Panc1 (cell line): ENCODE measurements around the gene MLLT10. TPM values are rescaled to one million over a fixed set of nuclear protein-coding genes. Genes with fewer than 3 reads are reported as not detected.

ENCODE experiments used
- ATAC-seq: fragments of 200-7000 bp; cut with Tn5 transposase; 2 replicates; pipeline ENCODE4 v1.9.1; 2020; ENCODE audit warnings: mild to moderate bottlenecking, moderate library complexity
- BruUV-seq: library from RNA; stranded (reverse); fragments of 400-500 nt; replicated peaks from 2 replicates; lab custom pipeline; 2021; lab: Mats Ljungman, UMichigan
- CTCF ChIA-PET: fragments of 300-600 bp; sonication (Branson Sonifier 250); formaldehyde crosslinking; loops from one replicate; lab custom pipeline; 2022; ENCODE audit warnings: antibody characterized with exemption; lab: Charles Lee
- POLR2A ChIA-PET: fragments of 300-600 bp; sonication (Branson Sonifier 250); formaldehyde crosslinking; loops from one replicate; lab custom pipeline; 2022; ENCODE audit warnings: antibody characterized with exemption; lab: Charles Lee
- DNase-seq: peaks from one replicate; pipeline ENCODE4 v3.0.0-alpha.2; 2010; ENCODE audit warnings: low read depth, low spot score
- H3K27ac ChIP-seq: 2 replicates; pipeline ENCODE4 v1.5.1; 2011; ENCODE audit warnings: mild to moderate bottlenecking, low read length, inconsistent platforms
- H3K27me3 ChIP-seq: fragments of 200-500 bp; sonication (Bioruptor generic); 2 replicates; pipeline ENCODE4 v1.6.0; 2014; ENCODE audit warnings: low read length, inconsistent platforms; ENCODE audit not compliant: control insufficient read depth, insufficient read depth
- H3K36me3 ChIP-seq: fragments of 200-500 bp; sonication (Bioruptor generic); 2 replicates; pipeline ENCODE4 v1.5.1; 2014; ENCODE audit warnings: inconsistent platforms, mild to moderate bottlenecking, low read length, moderate library complexity; ENCODE audit not compliant: control insufficient read depth, insufficient read depth
- H3K4me1 ChIP-seq: 2 replicates; pipeline ENCODE4 v1.5.1; 2011; ENCODE audit warnings: inconsistent platforms, mild to moderate bottlenecking, low read length, moderate library complexity; ENCODE audit not compliant: control insufficient read depth, insufficient read depth
- H3K4me3 ChIP-seq, 2 experiments: 2 replicates each; pipeline ENCODE4 v1.5.1; 2011 to 2012; ENCODE audit warnings: low read depth in 2 of 2, low read length in 2 of 2, mild to moderate bottlenecking in 2 of 2, inconsistent platforms in 1 of 2, moderate library complexity in 1 of 2
- H3K9me3 ChIP-seq: fragments of 200-500 bp; sonication (Bioruptor generic); 2 replicates; pipeline ENCODE4 v1.5.1; 2014; ENCODE audit warnings: low read depth, mild to moderate bottlenecking, inconsistent platforms, low read length, moderate library complexity; ENCODE audit not compliant: control insufficient read depth, insufficient read depth
- POLR2AphosphoS5 ChIP-seq: IDR thresholded peaks from 2 replicates; pipeline ENCODE4 v1.6.1; 2012; ENCODE audit warnings: mild to moderate bottlenecking, low read depth, low read length, moderate library complexity
- SIN3A ChIP-seq: IDR thresholded peaks from 2 replicates; pipeline ENCODE4 v1.6.1; 2012; ENCODE audit warnings: low read depth, mild to moderate bottlenecking, low read length, moderate library complexity, borderline replicate concordance; ENCODE audit not compliant: insufficient read depth
- TCF7L2 ChIP-seq: IDR thresholded peaks from 2 replicates; pipeline ENCODE4 v1.6.1; 2011; ENCODE audit warnings: mild to moderate bottlenecking, low read depth, low read length, inconsistent platforms
- in situ Hi-C: cut with HindIII; loops from 2 replicates; pipeline ENCODE4 v1.10.0; 2016; ENCODE audit warnings: low sequenced_read_pairs, low pct_unique_long_range_greater_than_20kb
- intact Hi-C: fragments of 100-400 bp; cut with micrococcal nuclease; formaldehyde crosslinking; loops from one replicate; pipeline ENCODE4 v1.10.0; 2022; ENCODE audit not compliant: unreplicated experiment
- total RNA-seq: library from RNA; stranded (reverse); gene quantifications from one replicate; pipeline ENCODE4 v1.2.1, GENCODE V29; 2021; ENCODE audit not compliant: unreplicated experiment
- TF ChIP-seq, protein P1 (sequence below): fragments of 450-650 bp; IDR thresholded peaks from 2 replicates; pipeline ENCODE4 v1.5.1; 2017; ENCODE audit warnings: mild to moderate bottlenecking
- TF ChIP-seq, protein P2 (sequence below), 2 experiments: IDR thresholded peaks; 2 replicates each; pipeline ENCODE4 v1.6.1; 2011 to 2012; ENCODE audit warnings: low read depth in 2 of 2, control low read depth in 1 of 2, low read length in 1 of 2, mild to moderate bottlenecking in 1 of 2, moderate library complexity in 1 of 2; ENCODE audit not compliant: insufficient read depth in 1 of 2

MLLT10 gene
- total RNA-seq, 1 experiment from 2014 or later, result 33.4 TPM

DNA sequence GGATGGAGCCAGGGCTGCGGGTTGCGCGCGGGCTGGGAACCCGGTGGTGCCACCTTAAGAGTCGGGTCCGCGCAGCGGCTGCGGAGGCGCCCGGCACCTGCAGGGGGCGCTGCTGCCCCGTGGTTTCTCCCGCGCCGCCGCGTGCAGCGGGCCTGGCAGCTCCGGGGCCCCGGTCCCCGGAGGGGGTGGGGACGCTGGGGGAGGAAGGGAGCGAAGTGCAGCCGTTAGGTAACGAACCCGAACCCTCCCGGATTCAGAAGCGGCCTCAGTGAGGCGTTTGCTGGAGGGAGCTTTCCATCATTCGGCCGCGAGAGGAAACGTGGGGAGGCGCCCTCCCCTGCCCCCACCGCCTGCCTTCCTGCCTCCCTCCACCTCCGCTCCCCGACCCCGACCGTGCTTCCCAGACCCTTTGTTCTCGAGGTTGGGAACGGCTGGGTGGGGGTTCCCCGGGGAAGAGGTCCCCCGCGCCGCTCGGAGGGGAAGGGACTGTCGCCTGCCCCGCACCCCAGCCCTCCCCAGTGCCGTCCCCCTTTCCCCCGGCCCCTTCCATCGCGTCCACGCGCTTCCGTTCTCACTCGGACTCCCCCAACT is 38.2 kb upstream of the MLLT10 start:
- no peak for DNase-seq
- Histone ChIP-seq H3K4me1 (peaks cover 36% of the 10 kb centered on the region), H3K27me3 (no peaks in the 10 kb centered on the region), H3K9me3 (no peaks in the 10 kb centered on the region), H3K36me3 (no peaks in the 10 kb centered on the region), H3K27ac (peak overlapping the region; percentile 98), H3K4me3 (peak overlapping the region; percentile 69 to 73)
- POLR2A ChIA-PET, result interaction anchor here (0.5 to 1.2 kb wide), 4 partner anchors 12 to 223 kb away, joined by 3 to 8 read pairs (median 5); partner anchors contain the start of gene SKIDA1
- TF ChIP-seq, protein P1, sequence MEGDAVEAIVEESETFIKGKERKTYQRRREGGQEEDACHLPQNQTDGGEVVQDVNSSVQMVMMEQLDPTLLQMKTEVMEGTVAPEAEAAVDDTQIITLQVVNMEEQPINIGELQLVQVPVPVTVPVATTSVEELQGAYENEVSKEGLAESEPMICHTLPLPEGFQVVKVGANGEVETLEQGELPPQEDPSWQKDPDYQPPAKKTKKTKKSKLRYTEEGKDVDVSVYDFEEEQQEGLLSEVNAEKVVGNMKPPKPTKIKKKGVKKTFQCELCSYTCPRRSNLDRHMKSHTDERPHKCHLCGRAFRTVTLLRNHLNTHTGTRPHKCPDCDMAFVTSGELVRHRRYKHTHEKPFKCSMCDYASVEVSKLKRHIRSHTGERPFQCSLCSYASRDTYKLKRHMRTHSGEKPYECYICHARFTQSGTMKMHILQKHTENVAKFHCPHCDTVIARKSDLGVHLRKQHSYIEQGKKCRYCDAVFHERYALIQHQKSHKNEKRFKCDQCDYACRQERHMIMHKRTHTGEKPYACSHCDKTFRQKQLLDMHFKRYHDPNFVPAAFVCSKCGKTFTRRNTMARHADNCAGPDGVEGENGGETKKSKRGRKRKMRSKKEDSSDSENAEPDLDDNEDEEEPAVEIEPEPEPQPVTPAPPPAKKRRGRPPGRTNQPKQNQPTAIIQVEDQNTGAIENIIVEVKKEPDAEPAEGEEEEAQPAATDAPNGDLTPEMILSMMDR, result peak; percentile 92
- TF ChIP-seq TCF7L2 (no peak), SIN3A (peak; percentile 18; the same call in 1 of the 2 replicates), POLR2AphosphoS5 (peak; percentile 87)
- TF ChIP-seq, protein P2, sequence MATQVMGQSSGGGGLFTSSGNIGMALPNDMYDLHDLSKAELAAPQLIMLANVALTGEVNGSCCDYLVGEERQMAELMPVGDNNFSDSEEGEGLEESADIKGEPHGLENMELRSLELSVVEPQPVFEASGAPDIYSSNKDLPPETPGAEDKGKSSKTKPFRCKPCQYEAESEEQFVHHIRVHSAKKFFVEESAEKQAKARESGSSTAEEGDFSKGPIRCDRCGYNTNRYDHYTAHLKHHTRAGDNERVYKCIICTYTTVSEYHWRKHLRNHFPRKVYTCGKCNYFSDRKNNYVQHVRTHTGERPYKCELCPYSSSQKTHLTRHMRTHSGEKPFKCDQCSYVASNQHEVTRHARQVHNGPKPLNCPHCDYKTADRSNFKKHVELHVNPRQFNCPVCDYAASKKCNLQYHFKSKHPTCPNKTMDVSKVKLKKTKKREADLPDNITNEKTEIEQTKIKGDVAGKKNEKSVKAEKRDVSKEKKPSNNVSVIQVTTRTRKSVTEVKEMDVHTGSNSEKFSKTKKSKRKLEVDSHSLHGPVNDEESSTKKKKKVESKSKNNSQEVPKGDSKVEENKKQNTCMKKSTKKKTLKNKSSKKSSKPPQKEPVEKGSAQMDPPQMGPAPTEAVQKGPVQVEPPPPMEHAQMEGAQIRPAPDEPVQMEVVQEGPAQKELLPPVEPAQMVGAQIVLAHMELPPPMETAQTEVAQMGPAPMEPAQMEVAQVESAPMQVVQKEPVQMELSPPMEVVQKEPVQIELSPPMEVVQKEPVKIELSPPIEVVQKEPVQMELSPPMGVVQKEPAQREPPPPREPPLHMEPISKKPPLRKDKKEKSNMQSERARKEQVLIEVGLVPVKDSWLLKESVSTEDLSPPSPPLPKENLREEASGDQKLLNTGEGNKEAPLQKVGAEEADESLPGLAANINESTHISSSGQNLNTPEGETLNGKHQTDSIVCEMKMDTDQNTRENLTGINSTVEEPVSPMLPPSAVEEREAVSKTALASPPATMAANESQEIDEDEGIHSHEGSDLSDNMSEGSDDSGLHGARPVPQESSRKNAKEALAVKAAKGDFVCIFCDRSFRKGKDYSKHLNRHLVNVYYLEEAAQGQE (IDR thresholded peaks at IDR 0.05; ENCODE audit: insufficient read depth in 1 of 2, low read depth in 2 of 2, low read length in 1 of 2), result no peak
- intact Hi-C loops, result loop anchor here (5.0 to 10.0 kb wide), 3 partner anchors 36 to 459 kb away; partner anchors contain the start of gene MLLT10
- in situ Hi-C loops, result no loop called here
- CTCF ChIA-PET, result interaction anchor here (0.6 to 0.9 kb wide), 4 partner anchors 187 to 815 kb away, joined by 3 to 9 read pairs (median 4); no protein-coding TSS in a partner anchor
- no TSS peak for BruUV-seq
- ATAC-seq, result peak; percentile 77

DNA sequence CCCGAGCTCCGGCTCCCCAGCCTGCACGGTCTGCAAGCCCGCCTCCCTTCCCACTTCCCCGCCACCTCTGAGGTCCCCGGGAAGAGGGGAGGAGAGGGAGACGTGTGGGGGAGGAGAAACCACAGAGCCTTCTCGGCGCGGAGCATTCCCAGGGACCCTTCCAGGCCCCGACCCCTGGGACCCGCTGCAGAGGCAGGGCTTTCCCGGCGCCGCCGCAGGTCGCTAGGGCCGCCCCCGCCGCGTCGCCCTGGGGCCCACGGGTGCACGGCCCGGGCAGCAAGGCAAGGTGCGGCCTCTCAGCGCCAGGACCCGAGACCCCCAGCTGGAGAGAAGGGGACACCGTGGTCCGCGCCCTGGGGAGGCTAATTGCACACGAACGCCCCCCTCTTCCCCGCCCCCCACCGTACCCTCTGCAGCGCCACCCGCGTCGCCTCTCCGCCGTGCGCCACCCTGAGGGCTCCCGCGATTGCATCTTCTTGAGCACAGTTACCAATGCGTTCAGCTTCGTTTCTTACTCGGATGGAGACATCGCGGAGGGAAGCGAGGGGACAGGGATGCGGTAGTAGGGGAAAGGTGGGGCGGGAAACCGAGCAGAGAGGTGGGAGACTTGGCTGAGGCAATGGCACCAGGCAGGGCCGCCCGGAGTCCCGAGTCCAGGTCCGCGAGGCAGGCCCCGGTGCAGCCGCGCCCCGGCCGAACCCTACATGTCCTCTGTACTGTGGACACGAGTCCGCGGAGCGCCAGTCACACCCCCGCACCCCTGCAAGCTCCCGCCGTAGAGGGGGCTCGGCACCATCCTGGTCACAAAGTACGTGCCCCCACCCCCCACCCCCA is 37.5 kb upstream of the MLLT10 start:
- BruUV-seq, result no TSS peak
- in situ Hi-C loops, result no loop called here

More for the DNA sequence above, 37.5 kb upstream of the MLLT10 start:
- no peaks in the 10 kb centered on the region for H3K36me3 ChIP-seq
- DNase-seq (no peak), ATAC-seq (peak; percentile 57)
- no peaks in the 10 kb centered on the region for H3K9me3 ChIP-seq
- peak overlapping the region; percentile 69 to 73 for H3K4me3 ChIP-seq
- POLR2A ChIA-PET, result interaction anchor here (0.5 to 1.2 kb wide), 9 partner anchors 11 to 446 kb away, joined by 3 to 8 read pairs (median 4); partner anchors contain the start of gene SKIDA1
- no peaks in the 10 kb centered on the region for H3K27me3 ChIP-seq
- H3K4me1 ChIP-seq, result peaks cover 33% of the 10 kb centered on the region
- CTCF ChIA-PET, result interaction anchor here (0.6 to 0.9 kb wide), 4 partner anchors 54 to 816 kb away, joined by 3 to 16 read pairs (median 4); no protein-coding TSS in a partner anchor
- TF ChIP-seq, protein P2 (IDR thresholded peaks at IDR 0.05; ENCODE audit: insufficient read depth in 1 of 2, low read depth in 2 of 2, low read length in 1 of 2), result no peak
- TF ChIP-seq, protein P1, result peak; percentile 47; the same call in 1 of the 2 replicates
- TF ChIP-seq SIN3A (no peak), POLR2AphosphoS5 (peak; percentile 67; the same call in 1 of the 2 replicates), TCF7L2 (no peak)
- H3K27ac ChIP-seq, result peak overlapping the region; percentile 92
- intact Hi-C loops, result loop anchor here (5.0 to 10.0 kb wide), 3 partner anchors 36 to 458 kb away; partner anchors contain the start of gene MLLT10
